ENCODE data around the gene OSM. TPM values are rescaled to one million over a fixed set of nuclear protein-coding genes. Genes with fewer than 3 reads are reported as not detected.

OSM gene
- polyA plus RNA-seq, 3 donors = 48.0 to 295 (median 146) TPM

DNA sequence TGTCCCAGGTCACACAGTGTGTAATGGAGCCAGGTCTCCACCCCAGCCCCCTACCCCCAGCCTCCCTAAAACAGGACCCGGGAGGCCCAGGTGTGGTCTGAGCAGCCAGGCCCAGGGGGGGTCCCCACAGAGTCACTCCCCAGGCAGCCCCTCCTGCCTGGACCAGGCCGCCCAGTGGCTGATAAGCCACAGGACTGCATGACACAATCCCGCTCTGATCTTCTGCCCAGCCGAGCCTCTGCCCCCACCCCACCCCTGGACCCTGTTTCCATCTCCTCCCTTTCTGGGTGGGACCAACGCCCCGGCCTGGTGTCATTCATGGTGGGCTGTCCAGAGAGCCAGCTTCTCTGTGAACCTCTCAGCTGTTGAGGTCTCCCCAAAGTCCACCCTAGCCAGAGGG is 12.3 kb downstream of the OSM start:
- Mint-ChIP-seq H3K4me3 (no peak overlapping the region), H3K27me3 (ENCODE audit: low read depth in 3 of 3) (peaks cover 5 to 14% (median 10%) of the 10 kb centered on the region in 3 donors), H3K4me1 (peaks cover 35% of the 10 kb centered on the region), H3K27ac (peak overlapping the region in 2 of 7 donors; percentile 30 to 58), H3K36me3 (no peaks in the 10 kb centered on the region), H3K9me3 (no peaks in the 10 kb centered on the region)
- Histone ChIP-seq H2AFZ (ENCODE audit: insufficient read depth, low read depth, low read length, poor library complexity, severe bottlenecking) (no peak overlapping the region), H3K27me3 (ENCODE audit: control insufficient read depth in 2 of 2, insufficient read depth in 2 of 2, low read length in 2 of 2) (no peaks in the 10 kb centered on the region), H3K4me3 (replicated peaks in 1 of 3; ENCODE audit: low read depth in 2 of 3, low read length in 3 of 3) (no peak overlapping the region), H3K9ac (ENCODE audit: insufficient read depth, low read length, poor library complexity, severe bottlenecking) (no peak overlapping the region), H3K9me3 (replicated peaks in 1 of 2; ENCODE audit: control insufficient read depth in 1 of 2, insufficient read depth in 1 of 2, low read length in 2 of 2) (no peaks in the 10 kb centered on the region), H3K4me2 (replicated peaks; ENCODE audit: extremely low read depth, low read length, poor library complexity, severe bottlenecking) (no peak overlapping the region), H3K36me3 (replicated peaks in 1 of 2; ENCODE audit: control insufficient read depth in 1 of 2, insufficient read depth in 2 of 2, low read length in 2 of 2) (no peaks in the 10 kb centered on the region), H3K4me1 (ENCODE audit: control insufficient read depth in 1 of 2, insufficient read depth in 2 of 2, low read length in 2 of 2) (peaks cover 16 to 28% of the 10 kb centered on the region in 2 donors), H3K27ac (ENCODE audit: low read depth in 1 of 2, low read length in 2 of 2) (no peak overlapping the region), H4K20me1 (ENCODE audit: insufficient read depth, low read length) (no peaks in the 10 kb centered on the region), H3K79me2 (ENCODE audit: insufficient read depth, low read length) (no peaks in the 10 kb centered on the region)
- 70% methylated on average over 4 of the region's 6 CpGs for WGBS (ENCODE audit: insufficient coverage)
- DNase-seq = no peak
- TF ChIP-seq CTCF (IDR thresholded peaks at IDR 0.05) = no peak
- intact Hi-C loops (cut with micrococcal nuclease) = loop anchor here in 1 of 2 donors (2.0 kb wide), 1 partner anchor 146 kb away; no protein-coding TSS in a partner anchor

- Mint-ChIP-seq H3K9me3 (no peaks in the 10 kb centered on the region), H3K4me3 (no peak overlapping the region), H3K27ac (peak overlapping the region in 5 of 7 donors; percentile 4 to 79 (median 51)), H3K27me3 (ENCODE audit: low read depth in 3 of 3) (peaks cover 9 to 18% (median 12%) of the 10 kb centered on the region in 3 donors), H3K4me1 (peaks cover 33% of the 10 kb centered on the region), H3K36me3 (no peaks in the 10 kb centered on the region)
- no peaks in the 10 kb centered on the region for H3K9me3 ChIP-seq (replicated peaks in 1 of 2; ENCODE audit: control insufficient read depth in 1 of 2, insufficient read depth in 1 of 2, low read length in 2 of 2)
- peaks cover 0 to 5% of the 10 kb centered on the region in 2 donors for H3K27me3 ChIP-seq (ENCODE audit: control insufficient read depth in 2 of 2, insufficient read depth in 2 of 2, low read length in 2 of 2)
- H3K36me3 ChIP-seq (replicated peaks in 1 of 2; ENCODE audit: control insufficient read depth in 1 of 2, insufficient read depth in 2 of 2, low read length in 2 of 2) = no peaks in the 10 kb centered on the region
- H4K20me1 ChIP-seq (ENCODE audit: insufficient read depth, low read length) = no peaks in the 10 kb centered on the region
- H2AFZ ChIP-seq (ENCODE audit: insufficient read depth, low read depth, low read length, poor library complexity, severe bottlenecking) = no peak overlapping the region
- intact Hi-C loops (cut with micrococcal nuclease) = no loop called here
- H3K4me1 ChIP-seq (ENCODE audit: control insufficient read depth in 1 of 2, insufficient read depth in 2 of 2, low read length in 2 of 2) = peaks cover 16 to 28% of the 10 kb centered on the region in 2 donors
- 40% methylated on average over 4 of the region's 22 CpGs for WGBS (ENCODE audit: insufficient coverage)
- TF ChIP-seq CTCF (IDR thresholded peaks at IDR 0.05) = no peak
- DNase-seq = no peak
- H3K79me2 ChIP-seq (ENCODE audit: insufficient read depth, low read length) = no peaks in the 10 kb centered on the region
- no peak overlapping the region for H3K4me2 ChIP-seq (replicated peaks; ENCODE audit: extremely low read depth, low read length, poor library complexity, severe bottlenecking)
- H3K9ac ChIP-seq (ENCODE audit: insufficient read depth, low read length, poor library complexity, severe bottlenecking) = no peak overlapping the region
- H3K4me3 ChIP-seq (replicated peaks in 1 of 3; ENCODE audit: low read depth in 2 of 3, low read length in 3 of 3) = no peak overlapping the region
- H3K27ac ChIP-seq (ENCODE audit: low read depth in 1 of 2, low read length in 2 of 2) = no peak overlapping the region
Observed at GRCh38 chr22:30253205-30253852, 13.3 kb downstream of the OSM start.

Measured in CD14-positive monocyte (primary cell).